HG03280 (cell line): ENCODE measurements around the gene RBBP8.
A peak's percentile ranks its signal among the peaks of the same experiment; 100 is the strongest.

Experiments used
- ATAC-seq: cut with Tn5 transposase; IDR thresholded peaks from one replicate; pipeline ENCODE4 v1.9.1; 2021; ENCODE audit warnings: mild to moderate bottlenecking, moderate library complexity; ENCODE audit not compliant: unreplicated experiment

The RBBP8 gene

DNA sequence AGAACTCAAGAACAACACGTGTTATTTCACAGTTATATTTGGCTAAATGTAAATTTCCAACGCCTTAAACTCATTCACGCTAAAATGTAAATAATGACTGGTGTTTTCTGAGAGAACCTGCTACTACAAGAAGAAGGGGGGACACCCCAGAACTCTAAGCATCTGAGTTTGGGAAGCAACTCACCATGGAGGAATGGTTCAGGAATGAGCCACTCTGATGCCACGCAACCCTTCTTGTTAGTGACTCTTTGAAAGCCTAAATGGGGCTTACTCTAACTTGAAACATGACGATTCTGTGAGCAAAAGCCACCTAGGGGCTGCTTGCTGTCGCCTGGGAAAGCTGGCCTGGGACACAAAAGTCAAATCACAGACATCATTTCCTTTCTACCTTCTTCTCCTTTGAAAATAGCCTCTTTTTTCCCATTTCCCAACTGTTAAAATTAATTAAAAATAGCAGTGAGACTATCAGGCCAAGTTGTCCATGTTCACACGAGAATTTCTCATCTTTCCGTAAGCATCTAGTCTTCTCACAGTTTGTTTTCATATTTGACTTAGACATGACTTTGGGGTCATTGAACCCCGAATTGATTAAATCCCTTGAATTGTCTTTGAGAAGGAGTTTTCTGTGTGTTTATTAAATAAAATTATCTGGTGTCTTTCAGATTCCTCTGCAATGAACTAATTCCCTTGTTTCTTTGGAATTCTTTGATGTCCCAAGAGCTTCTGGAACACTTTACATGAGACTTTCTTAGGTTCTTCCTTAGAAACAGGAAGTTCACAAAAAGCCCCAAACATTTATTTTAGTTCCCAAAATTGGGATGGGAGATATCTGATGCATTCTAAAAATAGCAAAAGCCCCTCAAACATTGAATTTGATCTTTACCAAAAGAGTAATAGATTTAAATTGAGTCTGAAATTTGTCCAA lies 126.7 kb downstream of the RBBP8 start:
- ATAC-seq, result no peak

DNA sequence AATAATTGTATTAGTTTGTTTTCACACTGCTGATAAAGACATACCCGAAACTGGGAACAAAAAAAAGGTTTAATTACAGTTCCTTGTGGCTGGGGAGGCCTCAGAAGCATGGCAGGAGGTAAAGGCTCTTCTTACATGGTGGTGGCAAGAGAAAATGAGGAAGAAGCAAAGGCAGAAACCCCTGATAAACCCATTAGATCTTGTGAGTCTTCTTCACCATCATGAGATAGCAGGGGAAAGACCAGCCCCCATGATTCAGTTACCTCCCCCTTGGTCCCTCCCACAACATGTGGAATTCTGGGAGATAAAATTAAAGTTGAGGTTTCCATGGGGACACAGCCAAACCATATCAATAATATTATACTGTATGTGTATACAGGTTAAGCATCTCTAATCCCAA lies 128.9 kb downstream of the RBBP8 start:
- no peak for ATAC-seq

DNA sequence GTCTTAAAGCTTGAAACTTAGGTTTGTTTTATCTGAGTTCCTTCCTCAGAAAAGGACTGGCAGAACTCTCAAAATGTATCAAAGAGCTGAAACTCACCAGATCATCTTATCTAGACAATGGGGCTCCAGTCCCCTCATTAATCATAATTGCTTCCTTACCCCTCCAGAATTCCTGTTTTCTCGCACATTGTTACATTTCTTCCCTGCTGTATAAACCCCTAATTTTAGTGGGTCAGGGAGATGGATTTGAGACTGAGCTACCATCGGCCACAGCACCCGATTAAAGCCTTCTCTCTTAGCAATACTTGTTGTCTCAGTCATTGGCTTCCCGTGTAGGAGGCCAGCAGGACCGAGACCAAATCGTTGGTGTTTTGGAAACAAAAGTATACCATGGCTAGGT lies 130.4 kb downstream of the RBBP8 start:
- no peak for ATAC-seq

DNA sequence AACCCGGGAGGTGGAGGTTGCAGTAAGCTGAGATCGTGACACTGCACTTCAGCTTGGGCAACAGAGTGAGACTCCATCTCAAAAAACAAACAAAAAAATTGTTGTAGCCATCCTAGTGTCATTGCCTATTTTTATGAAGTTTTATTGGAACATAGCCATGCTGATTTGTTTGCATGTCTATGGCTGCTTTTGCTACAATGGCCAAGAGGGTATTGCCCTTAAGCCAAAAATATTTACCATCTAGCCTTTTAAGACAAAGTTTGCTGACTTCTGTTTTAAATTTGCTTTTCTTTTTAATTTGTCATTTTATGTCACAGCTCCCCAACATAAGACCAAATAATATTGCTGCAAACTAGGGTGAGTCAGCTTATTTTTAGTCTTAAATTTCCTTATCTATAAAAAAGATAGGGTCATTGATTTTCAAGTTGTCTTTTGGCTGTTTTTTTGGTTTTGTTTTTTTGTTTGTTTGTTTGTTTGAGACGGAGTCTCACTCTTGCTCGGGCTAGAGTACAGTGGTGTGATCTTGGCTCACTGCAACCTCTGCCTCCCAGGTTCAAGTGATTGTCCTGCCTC lies 132.2 kb downstream of the RBBP8 start:
- no peak for ATAC-seq

DNA sequence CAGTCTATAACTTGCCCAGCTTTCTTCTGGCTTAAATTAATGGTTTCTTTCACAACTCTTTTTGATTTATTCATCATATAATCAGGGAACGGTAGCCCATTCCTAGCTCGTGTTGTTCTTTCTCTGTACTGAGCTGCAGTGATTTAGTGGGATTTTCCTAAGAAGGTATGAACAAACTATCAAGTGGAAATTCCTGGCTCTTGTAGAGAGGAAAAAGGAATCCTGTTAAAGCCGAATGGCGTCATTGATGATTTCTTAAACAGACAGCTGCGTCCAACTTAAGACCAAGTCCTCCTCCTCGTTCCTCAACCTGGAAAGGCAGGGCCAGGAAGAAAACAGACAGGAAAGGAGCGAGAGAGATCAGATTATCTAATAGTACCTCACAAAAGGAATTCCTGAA lies 132.9 kb downstream of the RBBP8 start:
- no peak for ATAC-seq

DNA sequence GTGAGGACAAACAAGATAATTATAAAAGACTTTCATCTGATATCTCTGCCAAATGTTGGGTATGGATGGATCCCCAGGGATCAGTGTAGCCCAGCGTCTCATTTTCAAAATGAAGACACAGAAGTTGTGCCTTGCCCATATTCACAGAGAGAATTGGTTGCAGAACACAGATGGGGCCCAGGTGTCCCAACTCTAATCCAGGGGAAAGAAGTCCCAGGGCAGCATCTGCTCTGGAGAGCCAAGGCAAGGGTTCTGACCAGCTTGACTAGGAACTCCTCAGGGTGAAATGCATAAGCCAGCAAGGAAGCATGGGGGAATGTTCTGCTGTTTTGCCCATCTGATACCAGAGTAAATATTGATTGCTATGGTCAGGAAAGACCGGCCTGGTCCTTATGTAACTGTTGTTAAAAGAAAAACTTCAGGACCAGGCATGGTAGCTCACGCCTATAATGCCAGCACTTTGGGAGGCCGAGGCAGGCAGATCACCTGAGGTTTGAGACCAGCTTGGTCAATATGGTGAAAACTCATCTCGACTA lies 133.4 kb downstream of the RBBP8 start:
- ATAC-seq, result no peak

DNA sequence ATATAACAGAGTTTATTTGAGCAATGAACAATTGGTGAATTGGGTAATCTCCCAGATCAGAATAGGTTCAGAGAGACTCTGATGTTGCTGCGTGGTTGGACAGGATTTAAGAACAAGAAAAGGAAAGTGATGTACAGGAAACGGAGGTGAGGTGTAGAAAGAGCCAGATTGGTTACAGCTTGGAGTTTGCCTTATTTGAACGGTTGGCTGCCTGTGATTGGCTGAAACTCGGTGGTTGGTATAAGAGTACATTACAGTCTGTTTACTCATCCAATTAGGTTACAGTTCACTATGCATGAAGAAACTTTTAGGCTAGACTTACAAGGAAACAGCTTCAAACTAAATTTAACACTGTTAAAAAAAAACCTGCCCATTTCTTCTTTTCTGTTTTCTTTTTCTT lies 134.1 kb downstream of the RBBP8 start:
- no peak for ATAC-seq

DNA sequence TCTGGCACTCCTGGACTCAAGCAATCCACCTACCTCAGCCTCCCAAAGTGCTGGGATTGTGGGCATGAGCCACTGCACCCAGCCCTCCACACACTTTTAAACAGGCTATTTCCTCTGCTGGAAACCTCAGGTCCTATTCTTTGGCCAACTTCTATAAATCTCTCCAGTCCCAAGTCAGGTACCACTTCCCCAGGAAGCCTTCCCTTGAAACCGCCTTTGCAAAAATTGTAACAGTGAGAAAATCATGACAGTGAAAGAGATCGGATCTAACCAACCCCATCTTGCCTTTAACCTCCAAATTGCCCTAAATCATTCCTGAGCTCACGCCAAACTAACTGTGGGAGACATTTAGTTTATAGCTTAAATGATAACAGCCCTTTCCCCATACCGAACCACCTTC lies 134.9 kb downstream of the RBBP8 start:
- no peak for ATAC-seq

DNA sequence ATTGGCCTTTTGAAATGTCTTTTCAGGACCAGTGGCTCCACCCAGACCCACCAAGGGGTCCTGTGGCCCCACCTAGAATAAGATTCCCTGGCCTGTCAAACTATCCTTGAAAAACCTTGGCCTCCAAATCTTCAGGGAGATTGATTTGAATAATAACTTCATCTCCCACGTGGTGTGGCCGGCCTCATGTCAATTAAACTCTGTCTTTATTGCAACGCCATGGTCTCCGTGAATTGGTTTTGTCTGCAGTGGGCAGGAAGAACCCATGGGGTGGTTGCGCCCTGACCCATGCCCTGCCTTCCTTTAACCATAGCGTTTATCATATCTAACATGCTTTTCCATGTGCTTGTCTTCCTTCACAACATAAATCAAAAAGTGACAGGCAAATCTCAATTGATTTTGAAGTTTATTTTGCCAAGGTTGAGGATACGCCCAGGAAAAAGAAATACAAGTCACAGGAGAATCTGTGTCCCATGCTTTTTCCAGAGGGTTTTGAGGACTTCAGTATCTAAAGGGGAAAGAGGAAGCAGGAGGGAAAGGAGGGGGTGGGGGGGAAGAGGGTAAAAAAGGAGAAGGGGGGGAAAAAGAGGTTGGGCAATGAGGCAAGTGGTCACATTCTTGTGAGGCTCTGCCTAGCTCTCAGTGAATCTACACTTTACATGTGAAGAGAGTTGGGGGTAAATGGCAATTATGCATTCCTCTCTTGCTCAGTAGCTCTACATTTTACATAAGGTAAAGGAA lies 135.6 kb downstream of the RBBP8 start:
- ATAC-seq, result no peak

DNA sequence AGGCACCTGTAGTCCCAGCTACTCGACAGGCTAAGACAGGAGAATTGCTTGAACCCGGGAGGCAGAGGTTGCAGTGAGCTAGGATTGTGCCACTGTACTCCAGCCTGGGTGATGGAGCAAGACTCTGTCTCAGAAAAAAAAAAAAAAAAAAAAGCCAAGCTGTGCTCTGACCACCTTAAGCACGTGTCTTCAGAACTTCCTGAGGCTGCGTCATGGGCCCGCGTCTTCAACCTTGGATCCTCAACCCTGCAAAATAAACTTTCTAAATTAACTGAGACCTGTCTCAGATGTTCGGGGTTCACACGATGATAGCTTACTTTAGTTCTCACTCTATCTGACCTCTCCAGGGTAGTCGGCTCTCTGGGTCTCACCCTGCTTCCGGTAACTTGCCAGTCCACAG lies 136.4 kb downstream of the RBBP8 start:
- no peak for ATAC-seq

DNA sequence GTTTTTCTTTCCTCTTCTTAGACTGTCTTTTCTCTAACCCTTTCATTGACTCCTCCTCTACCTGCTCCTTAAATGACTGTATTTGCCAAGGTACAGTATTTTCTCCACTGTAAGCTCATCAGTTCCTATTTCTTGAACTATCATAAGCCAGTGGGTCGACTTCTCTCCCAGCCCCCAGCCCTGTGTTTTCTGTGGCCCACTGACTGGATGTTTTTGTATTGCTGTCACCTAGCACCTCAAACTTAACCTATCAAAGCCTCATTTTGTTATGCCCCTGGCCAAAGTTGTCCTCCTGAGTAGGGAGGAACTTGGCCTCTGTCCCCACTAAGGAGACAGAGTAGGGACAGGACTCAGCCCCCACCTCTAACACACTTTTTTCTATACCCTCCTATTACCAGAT lies 136.8 kb downstream of the RBBP8 start:
- no peak for ATAC-seq

DNA sequence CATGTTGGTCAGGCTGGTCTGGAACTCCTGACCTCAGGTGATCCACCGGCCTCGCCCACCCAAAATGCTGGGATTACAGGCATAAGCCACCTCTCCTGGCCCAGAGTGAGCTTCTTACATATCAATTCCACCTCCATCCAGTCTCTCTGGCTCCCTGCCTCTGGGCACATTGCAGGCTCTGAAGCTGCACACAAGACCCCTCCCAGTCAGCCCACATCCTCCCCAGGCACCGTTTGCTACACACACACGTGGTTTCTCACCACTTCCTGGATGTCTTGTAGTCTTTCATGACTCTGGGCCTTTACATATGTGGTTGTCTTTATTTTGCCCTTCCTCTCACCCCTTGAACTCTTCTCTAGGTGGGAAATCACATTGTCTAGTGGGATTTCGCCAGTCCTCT lies 138.2 kb downstream of the RBBP8 start:
- ATAC-seq, result peak; percentile 100

DNA sequence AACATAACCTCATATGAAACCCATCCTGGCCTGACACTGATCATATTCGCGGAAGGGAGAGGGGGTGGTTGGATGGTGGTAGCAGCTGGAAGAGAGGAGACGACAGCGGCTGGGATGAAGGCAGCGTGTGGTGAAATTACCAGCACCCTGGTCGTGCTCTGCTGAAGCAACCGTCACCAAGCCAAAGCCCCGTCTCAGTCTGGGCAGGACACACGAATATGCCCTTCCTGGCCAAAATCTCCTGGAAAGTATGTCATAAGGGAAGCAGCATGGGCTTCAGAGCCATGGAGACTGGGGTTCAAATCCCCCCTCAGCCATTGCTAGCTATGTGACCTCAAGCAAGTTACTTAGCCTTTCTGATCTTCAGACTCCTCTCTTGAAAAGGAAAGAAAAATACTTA lies 139.0 kb downstream of the RBBP8 start:
- ATAC-seq, result no peak

DNA sequence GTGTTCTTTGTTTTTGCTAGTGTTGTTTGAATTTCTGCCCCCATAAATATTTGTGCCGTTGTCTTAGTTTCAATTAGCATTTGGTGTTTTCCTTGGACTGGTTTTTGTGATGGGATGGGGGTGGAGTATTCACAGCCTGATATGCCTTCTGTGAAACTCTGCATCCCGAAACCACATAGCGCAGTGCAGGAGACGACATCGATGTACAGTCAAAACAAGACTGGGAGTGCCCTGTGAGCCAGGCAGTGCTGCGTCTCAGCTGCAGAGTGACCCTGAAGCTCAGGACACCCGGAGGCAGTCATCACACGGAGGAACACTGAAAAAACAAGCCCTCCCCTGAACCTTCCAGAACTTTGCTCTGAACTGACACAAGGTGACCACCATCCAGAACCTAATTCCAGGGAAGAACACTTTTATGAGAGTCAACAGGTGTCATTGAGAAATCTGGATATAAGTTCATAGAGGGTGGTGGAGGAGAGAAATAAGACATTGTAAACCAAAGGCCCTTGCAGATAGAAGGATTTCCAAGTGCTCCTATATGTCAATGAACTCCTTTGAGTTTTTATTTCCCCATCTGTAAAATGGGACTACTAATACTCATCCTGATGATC lies 141.0 kb downstream of the RBBP8 start:
- no peak for ATAC-seq
